SJSA1 (cell line): ENCODE data around the gene TMEM107. TPM values are rescaled to one million over a fixed set of nuclear protein-coding genes. Genes with fewer than 3 reads are reported as not detected.
A peak's percentile ranks its signal among the peaks of the same experiment; 100 is the strongest.

Source experiments
- DNase-seq, 2 experiments: peaks; one replicate each; pipeline ENCODE4 v3.0.0-alpha.2; 2015 to 2020; ENCODE audit warnings: low spot score in 2 of 2, low read depth in 1 of 2
- H3K27ac ChIP-seq: fragments of 250-450 bp; sonication (Bioruptor Pico); 2 replicates; pipeline ENCODE4 v1.5.1; 2020; ENCODE audit warnings: mild to moderate bottlenecking, moderate library complexity
- H3K27me3 ChIP-seq: fragments of 250-450 bp; sonication (Bioruptor Pico); replicated peaks from 2 replicates; pipeline ENCODE4 v1.5.1; 2020; ENCODE audit warnings: mild to moderate bottlenecking, moderate library complexity
- H3K36me3 ChIP-seq: fragments of 250-450 bp; sonication (Bioruptor Pico); 2 replicates; pipeline ENCODE4 v1.5.1; 2020; ENCODE audit warnings: mild to moderate bottlenecking
- H3K4me1 ChIP-seq: fragments of 250-450 bp; sonication (Bioruptor Pico); replicated peaks from 2 replicates; pipeline ENCODE4 v1.6.1; 2021; ENCODE audit warnings: mild to moderate bottlenecking
- H3K4me3 ChIP-seq: fragments of 250-450 bp; sonication (Bioruptor Pico); 2 replicates; pipeline ENCODE4 v1.5.1; 2020; ENCODE audit warnings: mild to moderate bottlenecking
- H3K9me3 ChIP-seq: fragments of 250-450 bp; sonication (Bioruptor Pico); replicated peaks from 2 replicates; pipeline ENCODE4 v1.5.1; 2020; ENCODE audit warnings: mild to moderate bottlenecking
- total RNA-seq: library from RNA; depleted of rRNA; stranded (reverse); fragments of >200 nt; shearing (Covaris generic); gene quantifications from 2 replicates; pipeline ENCODE4 v1.2.3, GENCODE V29; 2014

Gene TMEM107
- total RNA-seq, 1 experiment from 2014 or later, result 11.5 TPM

GRCh38 chr17:8209907-8210760, 34.0 kb upstream of the TMEM107 start, which contains the start of gene AURKB:
TSS of gene AURKB (minus strand) at chr17:8210575. CDS start at chr17:8210224, 351 bp downstream.
- peaks cover 19% of the 10 kb centered on the region for H3K4me1 ChIP-seq
- DNase-seq, result peak; percentile 94 to 97
- peak within 1 kb of the TSS; percentile 80 for H3K4me3 ChIP-seq
- H3K27me3 ChIP-seq, result no peaks in the 10 kb centered on the region
- H3K9me3 ChIP-seq, result no peaks in the 10 kb centered on the region
- H3K27ac ChIP-seq, result peak within 1 kb of the TSS; percentile 98
- H3K36me3 ChIP-seq, result peaks cover 50% of the 10 kb centered on the region

- Histone ChIP-seq H3K36me3 (peaks cover 83% of the 10 kb centered on the region), H3K27me3 (no peaks in the 10 kb centered on the region), H3K4me3 (no peak overlapping the region), H3K9me3 (no peaks in the 10 kb centered on the region), H3K4me1 (peaks cover 18% of the 10 kb centered on the region), H3K27ac (no peak overlapping the region)
- DNase-seq, result no peak
These were observed 30.4 kb upstream of the TMEM107 start for GRCh38 chr17:8206536-8206935.

- H3K4me3 ChIP-seq, result no peak overlapping the region
These were observed 28.8 kb upstream of the TMEM107 start for GRCh38 chr17:8204761-8205555.

GRCh38 chr17:8192070-8192815, 16.1 kb upstream of the TMEM107 start:
- Histone ChIP-seq H3K36me3 (0 out of 2 replicates have a peak, but pooled peaks cover 4% of the 10 kb centered on the region), H3K9me3 (no peaks in the 10 kb centered on the region), H3K27me3 (no peaks in the 10 kb centered on the region), H3K4me1 (peaks cover 36% of the 10 kb centered on the region), H3K27ac (no peak overlapping the region), H3K4me3 (no peak overlapping the region)
- DNase-seq, result peak; percentile 51 to 58

More at GRCh38 chr17:8204761-8205555, 28.8 kb upstream of the TMEM107 start:
- DNase-seq, result no peak
- peaks cover 12% of the 10 kb centered on the region for H3K4me1 ChIP-seq
- H3K9me3 ChIP-seq, result no peaks in the 10 kb centered on the region
- peaks cover 88% of the 10 kb centered on the region for H3K36me3 ChIP-seq
- no peak overlapping the region for H3K27ac ChIP-seq
- no peaks in the 10 kb centered on the region for H3K27me3 ChIP-seq

GRCh38 chr17:8190506-8190905, 14.3 kb upstream of the TMEM107 start:
- no peak for DNase-seq
- H3K4me1 ChIP-seq, result peaks cover 30% of the 10 kb centered on the region
- H3K27ac ChIP-seq, result no peak overlapping the region
- H3K27me3 ChIP-seq, result no peaks in the 10 kb centered on the region
- H3K9me3 ChIP-seq, result no peaks in the 10 kb centered on the region
- H3K36me3 ChIP-seq, result 0 out of 2 replicates have a peak, but pooled peaks cover 4% of the 10 kb centered on the region
- peak overlapping the region; percentile 72 for H3K4me3 ChIP-seq

- Histone ChIP-seq H3K27ac (peak within 1 kb of the TSS; percentile 54), H3K27me3 (no peaks in the 10 kb centered on the region), H3K9me3 (no peaks in the 10 kb centered on the region), H3K4me1 (peaks cover 30% of the 10 kb centered on the region), H3K4me3 (peak within 1 kb of the TSS; percentile 72), H3K36me3 (0 out of 2 replicates have a peak, but pooled peaks cover 4% of the 10 kb centered on the region)
- DNase-seq, result peak; percentile 93 to 98
These were observed 13.7 kb upstream of the TMEM107 start, which contains the start of gene BORCS6 for GRCh38 chr17:8189711-8190477. TSS of gene BORCS6 (minus strand) at chr17:8190180. CDS start at chr17:8190140, 40 bp downstream.

- DNase-seq, result no peak
These were observed 13.0 kb upstream of the TMEM107 start for GRCh38 chr17:8189041-8189710.

GRCh38 chr17:8188263-8188839, 12.2 kb upstream of the TMEM107 start:
- DNase-seq, result no peak
- Histone ChIP-seq H3K4me1 (peaks cover 26% of the 10 kb centered on the region), H3K36me3 (0 out of 2 replicates have a peak, but pooled peaks cover 4% of the 10 kb centered on the region), H3K9me3 (no peaks in the 10 kb centered on the region), H3K4me3 (peak overlapping the region; percentile 72), H3K27ac (no peak overlapping the region), H3K27me3 (no peaks in the 10 kb centered on the region)

More at GRCh38 chr17:8189041-8189710, 13.0 kb upstream of the TMEM107 start:
- Histone ChIP-seq H3K4me1 (peaks cover 30% of the 10 kb centered on the region), H3K27me3 (no peaks in the 10 kb centered on the region), H3K36me3 (0 out of 2 replicates have a peak, but pooled peaks cover 4% of the 10 kb centered on the region), H3K9me3 (no peaks in the 10 kb centered on the region), H3K4me3 (peak overlapping the region; percentile 72), H3K27ac (peak overlapping the region; percentile 54; the same call in 1 of the 2 replicates)

GRCh38 chr17:8187517-8188262, 11.5 kb upstream of the TMEM107 start:
- DNase-seq, result peak; percentile 96 to 99
- H3K9me3 ChIP-seq, result no peaks in the 10 kb centered on the region
- H3K4me1 ChIP-seq, result peaks cover 25% of the 10 kb centered on the region
- H3K27me3 ChIP-seq, result no peaks in the 10 kb centered on the region
- 0 out of 2 replicates have a peak, but pooled peaks cover 4% of the 10 kb centered on the region for H3K36me3 ChIP-seq
- peak overlapping the region; percentile 35; the same call in 1 of the 2 replicates for H3K27ac ChIP-seq
- peak overlapping the region; percentile 52 for H3K4me3 ChIP-seq

- H3K27me3 ChIP-seq, result no peaks in the 10 kb centered on the region
- peak overlapping the region; percentile 35; the same call in 1 of the 2 replicates for H3K27ac ChIP-seq
- H3K4me1 ChIP-seq, result peaks cover 21% of the 10 kb centered on the region
- 0 out of 2 replicates have a peak, but pooled peaks cover 4% of the 10 kb centered on the region for H3K36me3 ChIP-seq
- H3K9me3 ChIP-seq, result no peaks in the 10 kb centered on the region
- peak; percentile 93 to 95 for DNase-seq
- peak overlapping the region; percentile 52 for H3K4me3 ChIP-seq
These were observed 10.8 kb upstream of the TMEM107 start for GRCh38 chr17:8186787-8187516.

- DNase-seq, result peak in 1 of 2 experiments; percentile 86
- H3K27ac ChIP-seq, result no peak overlapping the region
- H3K36me3 ChIP-seq, result 0 out of 2 replicates have a peak, but pooled peaks cover 4% of the 10 kb centered on the region
These were observed 10.2 kb upstream of the TMEM107 start for GRCh38 chr17:8186446-8186786.

More at GRCh38 chr17:8186446-8186786, 10.2 kb upstream of the TMEM107 start:
- Histone ChIP-seq H3K4me3 (peak overlapping the region; percentile 52), H3K9me3 (no peaks in the 10 kb centered on the region), H3K4me1 (peaks cover 21% of the 10 kb centered on the region), H3K27me3 (no peaks in the 10 kb centered on the region)
